GM12874 (cell line): ENCODE data around the gene LLGL2.

ENCODE experiments used
- CTCF ChIP-seq: IDR thresholded peaks from 2 replicates; pipeline ENCODE4 v1.5.1; 2011; ENCODE audit warnings: low read depth, mild to moderate bottlenecking, control low read depth, low read length, moderate library complexity; ENCODE audit not compliant: insufficient read depth

Gene LLGL2

GRCh38 chr17:75490173-75490743, 35.2 kb upstream of the LLGL2 start:
- TF ChIP-seq CTCF = no peak

- no peak for TF ChIP-seq CTCF
Observed at GRCh38 chr17:75490953-75491649, 34.4 kb upstream of the LLGL2 start.

- TF ChIP-seq CTCF = no peak
Observed at GRCh38 chr17:75491680-75492079, 33.8 kb upstream of the LLGL2 start.

GRCh38 chr17:75492555-75493168, 32.8 kb upstream of the LLGL2 start:
- TF ChIP-seq CTCF = no peak

GRCh38 chr17:75493476-75494129, 31.9 kb upstream of the LLGL2 start:
- TF ChIP-seq CTCF = no peak

- TF ChIP-seq CTCF = no peak
Observed at GRCh38 chr17:75494326-75494877, 31.1 kb upstream of the LLGL2 start.

GRCh38 chr17:75496005-75496404, 29.5 kb upstream of the LLGL2 start:
- TF ChIP-seq CTCF = no peak
